Measurements from ENCODE around the gene GRIN2C. TPM values are rescaled to one million over a fixed set of nuclear protein-coding genes. Genes with fewer than 3 reads are reported as not detected.

Gene GRIN2C
- total RNA-seq, 1 donor from 2014 or later, result 0.43 TPM

DNA sequence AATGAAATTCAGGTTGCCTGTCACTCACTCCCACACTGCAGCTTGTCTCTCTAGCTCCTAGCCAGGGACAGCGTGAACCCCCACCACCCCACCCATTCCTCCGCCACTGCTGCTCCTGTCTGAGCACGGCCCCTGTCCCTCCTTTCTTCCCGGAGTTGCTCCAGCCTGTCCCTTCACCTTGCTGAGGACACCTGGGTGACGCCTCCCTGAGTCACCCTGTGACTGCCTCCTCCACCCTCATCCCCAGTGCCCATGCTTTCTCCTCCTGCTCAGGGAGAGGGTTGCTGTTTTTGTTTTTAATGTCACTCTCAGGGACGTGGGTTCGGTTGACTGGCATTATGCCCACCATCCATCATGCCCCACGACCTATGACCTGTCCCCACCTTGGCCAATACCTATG is 57.8 kb downstream of the GRIN2C start:
- no peak for DNase-seq (ENCODE audit: low spot score)

DNA sequence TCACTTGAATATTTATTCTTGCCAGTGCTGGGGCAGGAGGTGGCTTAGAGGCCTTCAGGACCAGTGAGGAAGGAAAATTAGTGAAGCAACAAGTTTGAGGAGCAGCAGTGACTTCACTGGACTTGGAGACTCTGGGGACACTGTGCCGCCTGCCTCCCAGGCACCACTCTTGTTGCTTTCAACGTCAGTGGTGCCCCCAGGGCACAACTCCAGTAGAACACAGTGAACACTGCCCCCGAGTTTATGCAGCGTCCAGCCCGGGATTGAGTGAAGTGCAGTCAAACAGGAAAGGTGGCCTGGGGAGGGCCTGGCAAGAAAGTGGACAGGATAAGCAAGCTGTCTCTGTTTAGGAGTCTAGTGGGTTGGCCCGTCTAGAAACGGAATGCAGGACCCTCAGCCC is 59.2 kb downstream of the GRIN2C start:
- DNase-seq (ENCODE audit: low spot score), result no peak

DNA sequence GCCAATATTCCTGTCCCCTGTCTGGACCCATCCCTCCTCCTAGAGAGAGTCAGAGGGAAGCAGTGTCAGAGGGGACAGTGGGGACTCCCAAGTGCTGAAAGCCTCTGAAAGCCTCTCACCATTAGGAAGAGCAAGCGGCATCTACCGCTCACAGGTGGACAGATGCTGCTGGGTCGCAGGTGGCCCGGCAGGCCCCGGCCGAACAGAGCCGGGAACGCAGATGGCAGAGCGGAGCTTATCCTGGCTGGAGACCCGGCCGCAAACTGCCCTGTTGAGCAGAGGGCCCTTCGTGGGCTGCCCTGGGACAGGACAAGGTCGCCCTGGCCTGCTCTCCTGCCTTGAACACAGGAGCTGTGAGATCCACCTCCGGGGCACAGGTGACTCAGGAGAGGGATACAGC is 60.6 kb downstream of the GRIN2C start:
- DNase-seq (ENCODE audit: low spot score), result no peak

GRCh38 chr17:74798239-74798707 is 61.4 kb downstream of the GRIN2C start:
- no peak for DNase-seq (ENCODE audit: low spot score)

DNA sequence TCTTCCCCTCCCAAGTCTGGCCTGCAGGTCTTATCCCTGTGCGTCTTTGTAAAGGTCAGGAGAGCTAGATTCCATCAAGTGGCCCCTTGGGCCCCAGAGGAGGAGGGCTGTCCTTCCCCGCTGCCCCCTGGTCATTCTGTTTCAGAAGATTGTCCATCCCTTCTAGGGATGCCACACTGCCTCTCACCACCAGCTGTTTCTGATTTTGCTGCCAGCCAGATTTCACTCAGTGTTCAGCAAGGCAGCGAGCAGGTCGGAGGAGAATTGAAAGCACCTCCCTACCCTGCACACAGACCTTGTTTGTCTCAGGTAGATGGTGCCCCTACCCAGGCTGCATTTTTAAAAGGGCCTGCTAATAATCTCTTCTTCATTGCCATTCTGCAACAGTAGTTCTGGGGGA is 61.9 kb downstream of the GRIN2C start:
- no peak for DNase-seq (ENCODE audit: low spot score)

DNA sequence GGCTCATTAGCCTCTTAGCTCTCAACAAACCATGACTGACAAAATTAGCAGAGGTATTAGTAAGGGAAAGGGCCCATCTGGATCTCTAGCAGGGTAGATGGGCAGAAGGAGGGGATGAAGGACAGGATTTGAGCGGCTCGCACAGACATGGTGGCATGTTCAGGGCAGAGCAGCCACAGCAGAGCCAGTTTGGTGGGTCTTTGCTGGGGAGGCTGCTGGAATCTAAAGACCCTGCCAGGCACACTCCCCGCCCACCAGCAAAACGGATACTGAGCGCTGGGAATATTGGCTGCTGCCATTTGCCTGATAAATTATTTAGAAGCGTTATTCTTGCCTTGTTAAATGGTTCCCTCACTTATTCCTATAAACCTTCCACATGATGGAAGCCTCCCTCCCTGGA is 62.8 kb downstream of the GRIN2C start:
- no peak for DNase-seq (ENCODE audit: low spot score)

DNA sequence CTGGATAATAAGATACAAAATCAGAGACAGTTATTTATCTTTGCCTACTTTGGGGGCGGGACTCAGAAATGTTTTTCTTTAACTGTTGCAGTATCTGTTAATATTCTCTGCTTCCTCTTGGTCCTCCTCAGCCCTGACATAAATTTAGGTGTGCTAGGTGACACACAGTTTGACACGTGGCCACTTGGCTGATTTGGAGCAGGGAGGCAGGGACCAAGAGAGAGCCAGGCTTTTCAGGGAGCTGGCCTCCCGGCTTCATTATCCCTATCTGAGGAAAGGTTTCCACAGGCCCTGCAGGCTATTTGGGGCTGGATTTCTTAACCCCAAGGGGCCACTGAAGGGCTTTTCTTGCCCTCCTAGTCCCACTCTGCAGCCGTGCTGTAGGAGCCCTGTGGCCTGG is 63.5 kb downstream of the GRIN2C start:
- DNase-seq (ENCODE audit: low spot score), result no peak

DNA sequence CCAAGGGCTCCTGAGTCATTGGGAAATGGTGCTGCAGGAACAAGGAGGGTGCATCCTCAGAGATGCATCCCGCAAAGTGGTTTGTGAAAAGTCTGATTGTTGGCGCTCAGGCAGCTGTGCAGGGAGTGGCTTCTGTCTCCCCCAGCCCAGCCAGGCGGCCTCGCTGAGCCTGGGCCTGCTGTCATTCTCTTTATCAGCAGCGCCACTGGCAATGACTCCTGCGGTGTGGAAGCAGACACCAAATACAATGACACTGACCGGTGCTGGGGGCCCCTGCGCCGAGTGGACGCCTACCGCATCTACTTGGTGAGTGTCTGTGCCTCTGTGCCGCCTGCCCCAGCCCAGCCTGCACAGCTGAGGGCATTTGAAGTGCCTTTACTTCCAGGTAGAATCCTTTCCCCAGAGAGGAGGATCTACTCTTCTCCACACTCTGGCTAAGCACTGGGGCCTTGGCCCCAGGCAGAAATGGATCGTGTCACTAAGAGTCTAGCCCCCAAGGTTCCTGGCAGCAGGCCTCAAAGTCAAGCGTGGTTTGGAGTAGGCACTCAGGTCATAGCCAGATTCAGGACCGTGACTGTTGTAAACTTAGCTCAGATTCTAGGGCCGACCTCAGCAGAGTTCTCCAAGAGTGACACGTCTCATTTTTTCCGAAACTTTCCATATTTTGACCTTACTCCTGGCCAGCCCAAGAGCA is 64.2 kb downstream of the GRIN2C start:
- no peak for DNase-seq (ENCODE audit: low spot score)

GRCh38 chr17:74792586-74793105 is 67.0 kb downstream of the GRIN2C start:
- DNase-seq (ENCODE audit: low spot score), result no peak

Other genes starting within 250 kb of the GRIN2C start
- 0.35 TPM for gene CD300E, start 236.1 kb downstream of the GRIN2C start, total RNA-seq
- gene CD300LF, start 147.0 kb downstream of the GRIN2C start, total RNA-seq, result 1.8 TPM
- gene RAB37, start 122.6 kb downstream of the GRIN2C start, total RNA-seq, result 5.1 TPM
- 568 TPM for gene NHERF1, start 111.3 kb downstream of the GRIN2C start, total RNA-seq
- 43.7 TPM for gene NAT9, start 83.5 kb downstream of the GRIN2C start, total RNA-seq
- 9.3 TPM for gene FDXR, start 13.1 kb upstream of the GRIN2C start, total RNA-seq
- gene FADS6, start 33.7 kb upstream of the GRIN2C start, total RNA-seq, result 0.12 TPM
- gene USH1G, start 63.4 kb upstream of the GRIN2C start, total RNA-seq, result 0.09 TPM
- gene OTOP2, start 64.4 kb upstream of the GRIN2C start, total RNA-seq, result not detected
- not detected for gene OTOP3, start 76.0 kb upstream of the GRIN2C start, total RNA-seq
- 186 TPM for gene HID1, start 112.9 kb upstream of the GRIN2C start, total RNA-seq
- 83.8 TPM for gene CDR2L, start 127.7 kb upstream of the GRIN2C start, total RNA-seq
- gene MRPL58, start 152.8 kb upstream of the GRIN2C start, total RNA-seq, result 16.7 TPM
- 226 TPM for gene ATP5PD, start 187.1 kb upstream of the GRIN2C start, total RNA-seq
- gene KCTD2, start 187.3 kb upstream of the GRIN2C start, total RNA-seq, result 28.3 TPM
- 19.9 TPM for gene SLC16A5, start 228.1 kb upstream of the GRIN2C start, total RNA-seq

Data from mucosa of gallbladder (tissue), 1 donor.